Effector CD8-positive, alpha-beta T cell (primary cell): ENCODE results near the gene MED13L.

Source experiments
- DNase-seq: peaks from one replicate; lab custom pipeline; 2025; lab: John Stamatoyannopoulos, UW
- total RNA-seq, 4 experiments: gene quantifications; one replicate each; lab custom pipeline; 2026; lab: John Stamatoyannopoulos, UW

The MED13L gene
- total RNA-seq, result 192 to 329 (median 255) reads per million in 4 experiments

GRCh38 chr12:116277467-116278278, at the start of gene MED13L:
MED13L (minus strand) TSS chr12:116277693; CDS start chr12:116277131, 562 bp downstream.
- peak; percentile 83 for DNase-seq

- no peak for DNase-seq
Measured at GRCh38 chr12:116325336-116325664, 47.8 kb upstream of the MED13L start.

GRCh38 chr12:116324654-116325335, 47.3 kb upstream of the MED13L start:
- DNase-seq, result no peak

GRCh38 chr12:116323406-116324386, 46.2 kb upstream of the MED13L start:
- no peak for DNase-seq

- no peak for DNase-seq
Measured at GRCh38 chr12:116321913-116322312, 44.4 kb upstream of the MED13L start.

- DNase-seq, result no peak
Measured at GRCh38 chr12:116320791-116321217, 43.3 kb upstream of the MED13L start.

GRCh38 chr12:116319898-116320621, 42.6 kb upstream of the MED13L start:
- no peak for DNase-seq

- DNase-seq, result no peak
Measured at GRCh38 chr12:116319233-116319897, 41.9 kb upstream of the MED13L start.

GRCh38 chr12:116318576-116319232, 41.2 kb upstream of the MED13L start:
- DNase-seq, result no peak

- no peak for DNase-seq
Measured at GRCh38 chr12:116317986-116318575, 40.6 kb upstream of the MED13L start.

GRCh38 chr12:116317139-116317538, 39.6 kb upstream of the MED13L start:
- DNase-seq, result no peak

- DNase-seq, result no peak
Measured at GRCh38 chr12:116314477-116314876, 37.0 kb upstream of the MED13L start.

GRCh38 chr12:116313194-116313927, 35.9 kb upstream of the MED13L start:
- DNase-seq, result no peak

GRCh38 chr12:116310082-116310481, 32.6 kb upstream of the MED13L start:
- DNase-seq, result no peak

GRCh38 chr12:116309343-116309742, 31.9 kb upstream of the MED13L start:
- no peak for DNase-seq

GRCh38 chr12:116308647-116309046, 31.2 kb upstream of the MED13L start:
- no peak for DNase-seq

GRCh38 chr12:116306968-116307367, 29.5 kb upstream of the MED13L start:
- DNase-seq, result no peak

- DNase-seq, result no peak
Measured at GRCh38 chr12:116306506-116306905, 29.0 kb upstream of the MED13L start.

- no peak for DNase-seq
Measured at GRCh38 chr12:116304621-116305020, 27.1 kb upstream of the MED13L start.
